ENCODE results near the gene MST1. TPM values are rescaled to one million over a fixed set of nuclear protein-coding genes. Genes with fewer than 3 reads are reported as not detected.
A peak's percentile ranks its signal among the peaks of the same experiment; 100 is the strongest.

The MST1 gene
- total and polyA plus RNA-seq, 2 of the 8 experiments (the other 6 are each of a cell fraction or from before 2014, with no cell fraction given) = 6.2 to 9.5 TPM

GRCh38 chr3:49668414-49668797, 20.9 kb downstream of the MST1 start:
- H3K36me3 ChIP-seq (ENCODE audit: control insufficient read depth in 2 of 4, insufficient read depth in 4 of 4, low read length in 3 of 4) = no peaks in the 10 kb centered on the region
- H4K20me1 ChIP-seq (replicated peaks in 1 of 2; ENCODE audit: control insufficient read depth in 1 of 2, insufficient read depth in 2 of 2, low read length in 2 of 2) = no peaks in the 10 kb centered on the region
- H3K79me2 ChIP-seq (ENCODE audit: control insufficient read depth in 1 of 2, insufficient read depth in 2 of 2, low read length in 2 of 2) = peaks cover 0 to 3% of the 10 kb centered on the region in 2 experiments; a peak in 1 of 4 replicates
- peaks cover 5% of the 10 kb centered on the region; the same call in 1 of the 2 replicates for H3K23me2 ChIP-seq (ENCODE audit: low read depth, low read length)
- H3K4me1 ChIP-seq (replicated peaks in 1 of 4; ENCODE audit: control insufficient read depth in 3 of 4, insufficient read depth in 4 of 4, low read length in 3 of 4) = peaks cover 0 to 11% (median 2%) of the 10 kb centered on the region in 4 experiments; a peak in 2 of 7 replicates
- DNase-seq (ENCODE audit: low read depth in 1 of 2, low spot score in 2 of 2) = no peak
- no peak overlapping the region for H3K4me2 ChIP-seq (ENCODE audit: insufficient read depth in 1 of 2, low read depth in 2 of 2, low read length in 2 of 2)
- no peak overlapping the region for H3K4ac ChIP-seq (replicated peaks; ENCODE audit: insufficient read length, low read depth, low read length)
- no peak overlapping the region for H3K14ac ChIP-seq (ENCODE audit: insufficient read length)
- H4K8ac ChIP-seq (ENCODE audit: extremely low read depth, insufficient read depth, low read length) = peak overlapping the region; percentile 39
- no peak overlapping the region for H2AFZ ChIP-seq (ENCODE audit: low read length)
- WGBS, 2 experiments (ENCODE audit: extremely low coverage in 1 of 2, insufficient coverage in 1 of 2, insufficient read length in 1 of 2, insufficient replicate concordance in 2 of 2, low coverage in 1 of 2, low lambda C conversion rate in 2 of 2, missing lambda C conversion rate in 1 of 2) = 94% methylated on average over 5 of the region's 5 CpGs; no CpG with 5 or more reads in 1 of the 2 experiments
- H3K4me3 ChIP-seq (ENCODE audit: extremely low read depth in 1 of 4, insufficient read depth in 2 of 4, low read depth in 3 of 4, low read length in 4 of 4) = no peak overlapping the region
- H3K56ac ChIP-seq (replicated peaks; ENCODE audit: insufficient read length, low read depth, low read length) = no peak overlapping the region
- H2BK5ac ChIP-seq (ENCODE audit: low read depth, low read length) = no peak overlapping the region
- no peak overlapping the region for H4K5ac ChIP-seq (ENCODE audit: insufficient read length, low read depth, low read length)
- H2BK15ac ChIP-seq (ENCODE audit: low read length) = no peak overlapping the region
- POLR2A ChIA-PET (ENCODE audit: partially characterized antibody) = interaction anchor here (1.0 kb wide), 1 partner anchor 130 kb away, joined by 3 read pairs; no protein-coding TSS in a partner anchor
- no peaks in the 10 kb centered on the region for H3K27me3 ChIP-seq (replicated peaks in 1 of 4; ENCODE audit: control insufficient read depth in 3 of 4, extremely low read depth in 1 of 4, insufficient read depth in 3 of 4, low read length in 3 of 4)
- H3K79me1 ChIP-seq (ENCODE audit: low read depth, low read length) = no peaks in the 10 kb centered on the region
- no peak overlapping the region for H2AK5ac ChIP-seq (ENCODE audit: low read depth, low read length)
- no peak overlapping the region for H3K27ac ChIP-seq (ENCODE audit: low read depth, low read length)
- no peak for FAIRE-seq
- H2BK12ac ChIP-seq (ENCODE audit: low read depth, low read length) = no peak overlapping the region
- H3K23ac ChIP-seq (ENCODE audit: insufficient read length) = no peak overlapping the region
- H3K9ac ChIP-seq (replicated peaks in 1 of 4; ENCODE audit: extremely low read depth in 1 of 4, low read depth in 3 of 4, low read length in 3 of 4) = no peak overlapping the region
- no peak overlapping the region for H4K91ac ChIP-seq (replicated peaks; ENCODE audit: insufficient read length, low read length)
- H3K9me3 ChIP-seq (ENCODE audit: insufficient read depth in 2 of 2, low read depth in 1 of 2, low read length in 1 of 2) = no peaks in the 10 kb centered on the region
- no peak overlapping the region for H2BK120ac ChIP-seq (replicated peaks; ENCODE audit: low read depth, low read length)
- no peak overlapping the region for H2BK20ac ChIP-seq (ENCODE audit: low read length)
- H3K18ac ChIP-seq (ENCODE audit: extremely low read depth, low read length) = no peak overlapping the region
- CTCF ChIA-PET (ENCODE audit: partially characterized antibody) = interaction anchor here (0.6 to 5.4 kb wide), 3 partner anchors 120 to 355 kb away, joined by 3 to 159 read pairs (median 3); no protein-coding TSS in a partner anchor
- TF ChIP-seq TAF7 (optimal IDR thresholded peaks at IDR 0.05; ENCODE audit: borderline replicate concordance, low read depth, low read length) (no peak), MAX (IDR thresholded peaks at IDR 0.05) (no peak), GTF2F1 (IDR thresholded peaks at IDR 0.05; ENCODE audit: borderline replicate concordance, low read depth, low read length) (no peak), RXRA (IDR thresholded peaks at IDR 0.05; ENCODE audit: insufficient read depth, low read depth, low read length) (no peak), GABPA (IDR thresholded peaks at IDR 0.05; ENCODE audit: borderline replicate concordance, insufficient read depth, low read length) (no peak), EGR1 (IDR thresholded peaks at IDR 0.05; ENCODE audit: borderline replicate concordance, low read depth, low read length) (no peak), CTBP2 (IDR thresholded peaks at IDR 0.05; ENCODE audit: borderline replicate concordance, insufficient read depth, insufficient read length, low read length) (no peak), CHD2 (IDR thresholded peaks at IDR 0.05; ENCODE audit: low read length) (no peak), RAD21 (IDR thresholded peaks at IDR 0.05 in 1 of 2, conservative IDR thresholded peaks at IDR 0.05 in 1 of 2; ENCODE audit: low read depth in 2 of 2, low read length in 2 of 2) (peak in 1 of 2 experiments; percentile 3; a peak in 2 of 4 replicates)
- TF ChIP-seq, protein P1, sequence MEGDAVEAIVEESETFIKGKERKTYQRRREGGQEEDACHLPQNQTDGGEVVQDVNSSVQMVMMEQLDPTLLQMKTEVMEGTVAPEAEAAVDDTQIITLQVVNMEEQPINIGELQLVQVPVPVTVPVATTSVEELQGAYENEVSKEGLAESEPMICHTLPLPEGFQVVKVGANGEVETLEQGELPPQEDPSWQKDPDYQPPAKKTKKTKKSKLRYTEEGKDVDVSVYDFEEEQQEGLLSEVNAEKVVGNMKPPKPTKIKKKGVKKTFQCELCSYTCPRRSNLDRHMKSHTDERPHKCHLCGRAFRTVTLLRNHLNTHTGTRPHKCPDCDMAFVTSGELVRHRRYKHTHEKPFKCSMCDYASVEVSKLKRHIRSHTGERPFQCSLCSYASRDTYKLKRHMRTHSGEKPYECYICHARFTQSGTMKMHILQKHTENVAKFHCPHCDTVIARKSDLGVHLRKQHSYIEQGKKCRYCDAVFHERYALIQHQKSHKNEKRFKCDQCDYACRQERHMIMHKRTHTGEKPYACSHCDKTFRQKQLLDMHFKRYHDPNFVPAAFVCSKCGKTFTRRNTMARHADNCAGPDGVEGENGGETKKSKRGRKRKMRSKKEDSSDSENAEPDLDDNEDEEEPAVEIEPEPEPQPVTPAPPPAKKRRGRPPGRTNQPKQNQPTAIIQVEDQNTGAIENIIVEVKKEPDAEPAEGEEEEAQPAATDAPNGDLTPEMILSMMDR (IDR thresholded peaks at IDR 0.05; ENCODE audit: control extremely low read depth in 1 of 3, insufficient read depth in 1 of 3, low read depth in 1 of 3, low read length in 3 of 3) = peak in 1 of 3 experiments; percentile 11; a peak in 1 of 4 replicates
